HG03108 (cell line): ENCODE measurements around the gene VOPP1.
A peak's percentile ranks its signal among the peaks of the same experiment; 100 is the strongest.

Experiments used
- ATAC-seq: cut with Tn5 transposase; IDR thresholded peaks from one replicate; pipeline ENCODE4 v1.9.1; 2021; ENCODE audit warnings: moderate library complexity; ENCODE audit not compliant: unreplicated experiment

Gene VOPP1

GRCh38 chr7:55438757-55439525 lies 133.4 kb downstream of the VOPP1 start:
- ATAC-seq, result no peak

- no peak for ATAC-seq
These were observed 134.1 kb downstream of the VOPP1 start for GRCh38 chr7:55438085-55438756.

GRCh38 chr7:55437375-55437774 lies 134.9 kb downstream of the VOPP1 start:
- no peak for ATAC-seq

- ATAC-seq, result no peak
These were observed 135.8 kb downstream of the VOPP1 start for GRCh38 chr7:55436457-55436856.

GRCh38 chr7:55435466-55435865 lies 136.8 kb downstream of the VOPP1 start:
- no peak for ATAC-seq

- ATAC-seq, result peak; percentile 62
These were observed 139.1 kb downstream of the VOPP1 start for GRCh38 chr7:55432939-55433784.

GRCh38 chr7:55432506-55432905 lies 139.8 kb downstream of the VOPP1 start:
- ATAC-seq, result no peak

GRCh38 chr7:55431898-55432297 lies 140.4 kb downstream of the VOPP1 start:
- ATAC-seq, result no peak

- no peak for ATAC-seq
These were observed 142.3 kb downstream of the VOPP1 start for GRCh38 chr7:55429835-55430499.

GRCh38 chr7:55427800-55428199 lies 144.5 kb downstream of the VOPP1 start:
- no peak for ATAC-seq

- ATAC-seq, result no peak
These were observed 145.0 kb downstream of the VOPP1 start for GRCh38 chr7:55427342-55427741.

- ATAC-seq, result no peak
These were observed 145.6 kb downstream of the VOPP1 start for GRCh38 chr7:55426676-55427075.

- ATAC-seq, result no peak
These were observed 147.1 kb downstream of the VOPP1 start for GRCh38 chr7:55425141-55425752.

GRCh38 chr7:55423891-55424290 lies 148.4 kb downstream of the VOPP1 start:
- ATAC-seq, result no peak

GRCh38 chr7:55423277-55423711 lies 149.0 kb downstream of the VOPP1 start:
- no peak for ATAC-seq
